Smooth muscle cell (in vitro differentiated cells): Measurements from ENCODE around the gene LTBP2. TPM values are rescaled to one million over a fixed set of nuclear protein-coding genes. Genes with fewer than 3 reads are reported as not detected.
A peak's percentile ranks its signal among the peaks of the same experiment; 100 is the strongest.

Source experiments
- DNase-seq: peaks from one replicate; lab custom pipeline; 2025; ENCODE audit not compliant: unreplicated experiment; lab: John Stamatoyannopoulos, UW
- H2AFZ ChIP-seq: fragments of 200-600 bp; sonication (generic); 2 replicates; pipeline ENCODE4 v1.6.0; 2016; ENCODE audit warnings: antibody characterized with exemption, low read depth, mild to moderate bottlenecking
- H3F3A ChIP-seq: fragments of 200-600 bp; sonication (generic); 2 replicates; pipeline ENCODE4 v1.6.0; 2017; ENCODE audit warnings: antibody characterized with exemption, low read depth
- H3K27ac ChIP-seq: fragments of 200-600 bp; sonication (generic); 2 replicates; pipeline ENCODE4 v1.5.1; 2016; ENCODE audit warnings: low read depth, mild to moderate bottlenecking
- H3K27me3 ChIP-seq: fragments of 200-600 bp; sonication (generic); 2 replicates; pipeline ENCODE4 v1.6.1; 2016; ENCODE audit warnings: low read depth, mild to moderate bottlenecking
- H3K36me3 ChIP-seq: fragments of 200-600 bp; sonication (generic); 2 replicates; pipeline ENCODE4 v1.5.1; 2016; ENCODE audit warnings: low read depth
- H3K4me1 ChIP-seq: fragments of 200-600 bp; sonication (generic); 2 replicates; pipeline ENCODE4 v1.5.1; 2016; ENCODE audit warnings: low read depth
- H3K4me2 ChIP-seq: fragments of 200-600 bp; sonication (generic); 2 replicates; pipeline ENCODE4 v1.6.0; 2016; ENCODE audit warnings: mild to moderate bottlenecking
- H3K4me3 ChIP-seq: fragments of 200-600 bp; sonication (generic); 2 replicates; pipeline ENCODE4 v1.5.1; 2016; ENCODE audit warnings: mild to moderate bottlenecking
- H3K79me2 ChIP-seq: fragments of 200-600 bp; sonication (generic); 2 replicates; pipeline ENCODE4 v1.6.0; 2016; ENCODE audit warnings: low read depth, mild to moderate bottlenecking
- H3K9ac ChIP-seq: fragments of 200-600 bp; sonication (generic); 2 replicates; pipeline ENCODE4 v1.6.0; 2016; ENCODE audit warnings: low read depth
- H3K9me3 ChIP-seq: fragments of 200-600 bp; sonication (generic); replicated peaks from 2 replicates; pipeline ENCODE4 v1.5.1; 2016; ENCODE audit warnings: low read depth
- H4K20me1 ChIP-seq: fragments of 200-600 bp; sonication (generic); 2 replicates; pipeline ENCODE4 v1.6.0; 2016; ENCODE audit warnings: low read depth
- WGBS: methylation state at CpG from one replicate; pipeline ENCODE4 v1.1.7; 2016; ENCODE audit warnings: low lambda C conversion rate; 5-methylcytosine and 5-hydroxymethylcytosine counted together
- polyA plus RNA-seq: library from polyadenylated mRNA; unstranded; fragments of >200 nt; fragmentation: Nextera tagmentation; extraction: Ambion mirVana; gene quantifications from 2 replicates; pipeline ENCODE4 v1.2.1, GENCODE V29; 2016
- total RNA-seq: library from RNA; depleted of rRNA; stranded (reverse); fragments of >200 nt; gene quantifications from 2 replicates; pipeline ENCODE4 v1.2.3, GENCODE V29; 2014
- TF ChIP-seq, protein P1 (sequence below): fragments of 200-600 bp; sonication (generic); IDR thresholded peaks from 2 replicates; pipeline ENCODE4 v1.5.1; 2017; ENCODE audit warnings: borderline replicate concordance, mild to moderate bottlenecking, antibody characterized with exemption; ENCODE audit not compliant: insufficient read depth, poor library complexity, severe bottlenecking

LTBP2 gene
- total and polyA plus RNA-seq, 2 experiments from 2014 or later = 90.1 to 108 TPM

DNA sequence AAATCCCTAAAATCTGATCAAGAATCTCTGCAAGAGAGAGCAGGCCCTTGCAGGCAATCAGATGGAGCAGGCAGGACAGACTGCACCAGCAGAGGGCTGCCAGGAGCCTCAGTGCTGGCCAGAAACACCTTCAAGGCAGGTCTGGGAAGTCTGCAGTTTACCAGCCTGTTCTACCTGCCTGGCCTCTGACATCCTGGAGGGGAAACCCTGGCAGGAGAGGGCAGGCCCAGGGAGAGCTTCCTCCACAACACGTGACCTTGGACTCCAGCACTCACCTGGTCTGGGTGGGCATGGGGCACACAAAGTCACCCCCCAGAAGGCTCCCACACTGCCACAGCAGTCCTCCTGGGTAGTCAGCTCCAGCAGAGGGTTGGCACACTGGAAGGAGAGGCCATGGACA lies 62.4 kb downstream of the LTBP2 start:
- Histone ChIP-seq H3K9ac (no peak overlapping the region), H3K27me3 (no peaks in the 10 kb centered on the region), H3F3A (no peaks in the 10 kb centered on the region), H3K36me3 (peaks cover 9% of the 10 kb centered on the region), H3K4me1 (no peaks in the 10 kb centered on the region), H3K4me3 (no peak overlapping the region), H3K27ac (no peak overlapping the region), H2AFZ (no peak overlapping the region), H3K9me3 (no peaks in the 10 kb centered on the region), H3K4me2 (no peak overlapping the region), H3K79me2 (no peaks in the 10 kb centered on the region), H4K20me1 (peaks cover 53% of the 10 kb centered on the region)
- DNase-seq = no peak
- 59% methylated on average over 1 of the region's 1 CpG for WGBS
- TF ChIP-seq, protein P1, sequence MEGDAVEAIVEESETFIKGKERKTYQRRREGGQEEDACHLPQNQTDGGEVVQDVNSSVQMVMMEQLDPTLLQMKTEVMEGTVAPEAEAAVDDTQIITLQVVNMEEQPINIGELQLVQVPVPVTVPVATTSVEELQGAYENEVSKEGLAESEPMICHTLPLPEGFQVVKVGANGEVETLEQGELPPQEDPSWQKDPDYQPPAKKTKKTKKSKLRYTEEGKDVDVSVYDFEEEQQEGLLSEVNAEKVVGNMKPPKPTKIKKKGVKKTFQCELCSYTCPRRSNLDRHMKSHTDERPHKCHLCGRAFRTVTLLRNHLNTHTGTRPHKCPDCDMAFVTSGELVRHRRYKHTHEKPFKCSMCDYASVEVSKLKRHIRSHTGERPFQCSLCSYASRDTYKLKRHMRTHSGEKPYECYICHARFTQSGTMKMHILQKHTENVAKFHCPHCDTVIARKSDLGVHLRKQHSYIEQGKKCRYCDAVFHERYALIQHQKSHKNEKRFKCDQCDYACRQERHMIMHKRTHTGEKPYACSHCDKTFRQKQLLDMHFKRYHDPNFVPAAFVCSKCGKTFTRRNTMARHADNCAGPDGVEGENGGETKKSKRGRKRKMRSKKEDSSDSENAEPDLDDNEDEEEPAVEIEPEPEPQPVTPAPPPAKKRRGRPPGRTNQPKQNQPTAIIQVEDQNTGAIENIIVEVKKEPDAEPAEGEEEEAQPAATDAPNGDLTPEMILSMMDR = peak; percentile 12

DNA sequence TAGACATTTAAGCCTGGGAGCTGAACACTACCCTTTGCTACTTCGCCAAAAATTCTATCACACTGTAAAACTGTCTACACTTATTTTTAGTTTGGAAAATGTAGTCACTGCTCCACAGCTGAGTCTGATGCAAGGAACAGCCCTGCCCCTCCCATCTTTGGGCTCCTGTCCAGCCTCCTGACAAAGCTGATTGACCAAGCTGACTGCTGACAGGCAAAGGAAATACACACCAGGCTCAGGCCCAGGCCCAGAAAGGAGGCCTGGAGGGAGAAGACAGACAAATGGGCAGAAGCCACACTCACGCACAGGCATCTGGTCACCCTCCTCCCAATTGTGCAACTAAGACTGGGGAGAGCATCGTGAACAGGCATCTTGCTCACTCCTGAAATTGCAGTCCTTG lies 63.2 kb downstream of the LTBP2 start:
- Histone ChIP-seq H3K79me2 (no peaks in the 10 kb centered on the region), H3K9me3 (no peaks in the 10 kb centered on the region), H3K27ac (no peak overlapping the region), H3K27me3 (no peaks in the 10 kb centered on the region), H3K4me3 (no peak overlapping the region), H4K20me1 (peaks cover 56% of the 10 kb centered on the region), H3F3A (no peaks in the 10 kb centered on the region), H2AFZ (no peak overlapping the region), H3K36me3 (peaks cover 5% of the 10 kb centered on the region), H3K4me2 (no peak overlapping the region), H3K4me1 (no peaks in the 10 kb centered on the region), H3K9ac (no peak overlapping the region)
- 68% methylated on average over 3 of the region's 3 CpGs for WGBS
- TF ChIP-seq, protein P1 = no peak
- peak; percentile 8 for DNase-seq

DNA sequence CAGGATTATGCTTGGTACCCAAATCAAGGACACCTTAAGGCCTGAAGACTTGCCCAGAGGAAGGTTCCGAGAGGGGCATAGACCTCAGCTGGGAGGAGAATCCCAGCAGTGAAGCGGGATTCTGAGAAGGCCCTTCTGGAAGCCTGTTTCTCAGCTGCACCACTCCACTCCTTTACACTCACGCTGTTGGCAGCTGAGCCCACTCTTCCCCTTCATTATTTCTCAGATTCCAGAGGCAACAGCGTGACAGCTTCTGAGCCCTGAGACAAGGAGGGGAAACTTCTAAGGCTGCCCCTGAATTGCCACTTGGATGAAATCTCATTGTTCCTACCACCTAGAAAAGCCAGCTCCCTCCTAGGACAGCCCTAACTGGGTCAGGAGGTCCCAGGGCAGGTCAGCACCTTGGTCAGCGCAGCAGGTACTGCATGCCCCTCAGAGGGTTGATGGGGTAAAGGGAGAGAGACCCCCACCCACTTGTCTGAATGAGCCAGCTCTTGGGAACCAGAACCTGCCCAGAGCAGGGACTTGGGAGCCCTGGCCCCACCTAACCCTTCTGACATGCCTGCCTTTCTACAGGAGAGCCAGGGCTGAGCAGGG lies 64.6 kb downstream of the LTBP2 start:
- H3K79me2 ChIP-seq = no peaks in the 10 kb centered on the region
- H3K4me3 ChIP-seq = no peak overlapping the region
- WGBS = 85% methylated on average over 5 of the region's 5 CpGs
- DNase-seq = no peak
- H3F3A ChIP-seq = no peaks in the 10 kb centered on the region
- TF ChIP-seq, protein P1 = no peak
- no peak overlapping the region for H2AFZ ChIP-seq
- no peaks in the 10 kb centered on the region for H3K4me1 ChIP-seq
- H3K9ac ChIP-seq = no peak overlapping the region
- H3K36me3 ChIP-seq = peaks cover 5% of the 10 kb centered on the region
- H3K27me3 ChIP-seq = no peaks in the 10 kb centered on the region
- H3K27ac ChIP-seq = no peak overlapping the region
- peaks cover 48% of the 10 kb centered on the region for H4K20me1 ChIP-seq
- no peak overlapping the region for H3K4me2 ChIP-seq
- no peaks in the 10 kb centered on the region for H3K9me3 ChIP-seq

DNA sequence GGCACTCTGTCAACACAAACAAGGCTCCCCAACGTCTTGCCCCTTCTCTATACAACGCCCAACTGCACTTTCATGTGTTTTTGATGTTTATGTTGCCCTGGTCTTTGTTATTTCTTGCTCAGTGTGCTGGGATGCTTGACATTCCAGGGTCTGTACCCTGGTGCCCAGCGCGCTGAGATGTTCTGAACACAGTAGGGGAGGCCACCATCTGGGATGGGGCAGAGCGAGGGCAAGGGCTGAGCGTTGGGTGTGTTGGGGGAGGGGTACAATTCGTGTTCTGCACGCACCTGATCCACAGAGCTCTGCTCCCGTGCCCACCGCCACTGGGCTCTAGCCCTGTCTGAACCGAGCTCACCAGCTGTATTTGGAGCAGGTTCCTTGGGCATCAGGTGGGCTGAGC lies 65.6 kb downstream of the LTBP2 start:
- TF ChIP-seq, protein P1 = no peak
- H3K9ac ChIP-seq = no peak overlapping the region
- H3K36me3 ChIP-seq = peaks cover 5% of the 10 kb centered on the region
- no peak overlapping the region for H3K4me3 ChIP-seq
- H2AFZ ChIP-seq = no peak overlapping the region
- no peaks in the 10 kb centered on the region for H3K9me3 ChIP-seq
- H3K27ac ChIP-seq = no peak overlapping the region
- H4K20me1 ChIP-seq = peaks cover 41% of the 10 kb centered on the region
- 66% methylated on average over 11 of the region's 11 CpGs for WGBS
- no peaks in the 10 kb centered on the region for H3K79me2 ChIP-seq
- no peaks in the 10 kb centered on the region for H3F3A ChIP-seq
- no peaks in the 10 kb centered on the region for H3K27me3 ChIP-seq
- no peak overlapping the region for H3K4me2 ChIP-seq
- H3K4me1 ChIP-seq = no peaks in the 10 kb centered on the region
- no peak for DNase-seq
